HepG2 (cell line): ENCODE measurements around the gene UROS. TPM values are rescaled to one million over a fixed set of nuclear protein-coding genes. Genes with fewer than 3 reads are reported as not detected.

ENCODE experiments used
- ATAC-seq: fragments of 200-7000 bp; cut with Tn5 transposase; 3 replicates; pipeline ENCODE4 v1.9.1; 2020; ENCODE audit warnings: mild to moderate bottlenecking, moderate library complexity
- BruUV-seq: library from RNA; stranded (reverse); fragments of 400-500 nt; replicated peaks from 2 replicates; lab custom pipeline; 2021; lab: Mats Ljungman, UMichigan
- CTCF ChIA-PET: fragments of 300-600 bp; formaldehyde crosslinking; extraction: SDS; loops from one replicate; lab custom pipeline; 2021; ENCODE audit warnings: low total read pairs, inconsistent platforms, low intra/inter-chr PET ratio; lab: Yijun Ruan, JAX
- POLR2A ChIA-PET: fragments of 350-600 bp; sonication (Branson Sonifier 250); formaldehyde crosslinking; loops from one replicate; lab custom pipeline; 2020; ENCODE audit warnings: antibody characterized with exemption, inconsistent platforms; lab: Yijun Ruan, JAX
- DNase-seq: peaks from one replicate; pipeline ENCODE4 v3.0.0-alpha.2; 2015; ENCODE audit warnings: low spot score
- FAIRE-seq: peaks from 3 replicates; lab custom pipeline; 2011; peaks lifted over from hg19 to GRCh38; lab: Jason Lieb, UNC
- H2AFZ ChIP-seq: one replicate; pipeline ENCODE4 v1.6.1; 2011; ENCODE audit warnings: low read length, inconsistent platforms
- H3K27ac ChIP-seq: fragments of 300-600 bp; 3 replicates; pipeline ENCODE4 v1.8.0; 2011; ENCODE audit warnings: mixed run types, mild to moderate bottlenecking, mixed read lengths, low read length, inconsistent platforms; ENCODE audit not compliant: insufficient read depth; ENCODE audit errors: extremely low read length
- H3K27me3 ChIP-seq, 2 experiments: fragments of 200-600 bp in 1 of 2; 2 replicates in 1 of 2; 3 replicates in 1 of 2; pipeline versions ENCODE4 v1.6.0 to v1.8.0; 2011; ENCODE audit warnings: low read length in 2 of 2, mild to moderate bottlenecking in 2 of 2, moderate library complexity in 2 of 2, inconsistent platforms in 1 of 2; ENCODE audit not compliant: insufficient read depth in 2 of 2, control insufficient read depth in 1 of 2
- H3K36me3 ChIP-seq, 2 experiments: fragments of 200-600 bp in 1 of 2; replicated peaks in 1 of 2; 2 replicates in 1 of 2; 3 replicates in 1 of 2; pipeline versions ENCODE4 v1.5.1 to v1.8.0; 2011; ENCODE audit warnings: low read length in 2 of 2, inconsistent platforms in 1 of 2; ENCODE audit not compliant: insufficient read depth in 2 of 2, control insufficient read depth in 1 of 2
- H3K4me1 ChIP-seq: 2 replicates; pipeline ENCODE4 v1.5.1; 2012; ENCODE audit warnings: low read length, inconsistent platforms; ENCODE audit not compliant: insufficient read depth
- H3K4me2 ChIP-seq: 2 replicates; pipeline ENCODE4 v1.6.0; 2011; ENCODE audit warnings: low read depth, low read length, inconsistent platforms
- H3K4me3 ChIP-seq, 3 experiments: fragments of 200-600 bp in 1 of 3; sonication (generic), shearing (Covaris generic) in 1 of 3; replicated peaks in 1 of 3; 2 replicates each; pipeline ENCODE4 v1.5.1; 2011 to 2016; ENCODE audit warnings: low read length in 3 of 3, inconsistent platforms in 2 of 3, low read depth in 2 of 3, mild to moderate bottlenecking in 2 of 3, control low read depth in 1 of 3, mixed read lengths in 1 of 3; ENCODE audit not compliant: insufficient read depth in 1 of 3
- H3K79me2 ChIP-seq: one replicate; pipeline ENCODE4 v1.6.1; 2011; ENCODE audit warnings: low read length, inconsistent platforms; ENCODE audit not compliant: insufficient read depth
- H3K9ac ChIP-seq: 2 replicates; pipeline ENCODE4 v1.6.0; 2011; ENCODE audit warnings: mild to moderate bottlenecking, low read depth, low read length, inconsistent platforms; ENCODE audit not compliant: insufficient read depth
- H3K9me3 ChIP-seq: 2 replicates; pipeline ENCODE4 v1.5.1; 2012; ENCODE audit warnings: mild to moderate bottlenecking, low read length
- H4K20me1 ChIP-seq: 2 replicates; pipeline ENCODE4 v1.6.0; 2011; ENCODE audit warnings: inconsistent platforms, mild to moderate bottlenecking, low read length, moderate library complexity; ENCODE audit not compliant: insufficient read depth
- AFF4 ChIP-seq: sonication (generic); formaldehyde crosslinking; IDR thresholded peaks from 2 replicates; pipeline ENCODE4 v1.4.0; 2020; ENCODE audit warnings: missing genetic modification reagents
- CHCHD3 ChIP-seq: sonication (generic); formaldehyde crosslinking; IDR thresholded peaks from 2 replicates; pipeline ENCODE4 v1.8.0; 2022; ENCODE audit warnings: mild to moderate bottlenecking, missing genetic modification reagents, moderate library complexity
- HNF4A ChIP-seq: sonication (generic); formaldehyde crosslinking; IDR thresholded peaks from 2 replicates; pipeline ENCODE4 v1.4.0; 2020; ENCODE audit warnings: missing genetic modification reagents
- HNRNPLL ChIP-seq: fragments of 200-400 bp; formaldehyde crosslinking; IDR thresholded peaks from 2 replicates; pipeline ENCODE4 v1.6.1; 2017; ENCODE audit warnings: mild to moderate bottlenecking, low read depth, low read length; ENCODE audit not compliant: poor library complexity, severe bottlenecking
- MEIS2 ChIP-seq: sonication (generic); formaldehyde crosslinking; IDR thresholded peaks from 2 replicates; pipeline ENCODE4 v1.9.0; 2021; ENCODE audit warnings: mild to moderate bottlenecking, missing genetic modification reagents
- PAF1 ChIP-seq: IDR thresholded peaks from 2 replicates; pipeline ENCODE4 v1.6.1; 2016; ENCODE audit warnings: missing genetic modification reagents, missing compliant biosample characterization
- RARA ChIP-seq: IDR thresholded peaks from 2 replicates; pipeline ENCODE4 v1.6.1; 2016; ENCODE audit warnings: missing genetic modification reagents, missing compliant biosample characterization
- RCOR2 ChIP-seq: IDR thresholded peaks from 2 replicates; pipeline ENCODE4 v1.6.1; 2016; ENCODE audit warnings: missing biosample characterization, missing genetic modification reagents
- SMARCC2 ChIP-seq: fragments of 450-650 bp; IDR thresholded peaks from 2 replicates; pipeline ENCODE4 v1.6.1; 2017; ENCODE audit warnings: antibody characterized with exemption, mild to moderate bottlenecking
- SOX13 ChIP-seq, 3 experiments: fragments of 450-650 bp in 1 of 3; sonication (generic) in 1 of 3; formaldehyde crosslinking in 1 of 3; IDR thresholded peaks in 2 of 3; conservative IDR thresholded peaks in 1 of 3; 2 replicates each; pipeline versions ENCODE4 v1.5.0 to v1.6.1; 2016 to 2020; ENCODE audit warnings: antibody characterized with exemption in 1 of 3, mild to moderate bottlenecking in 1 of 3, missing compliant biosample characterization in 1 of 3, missing genetic modification reagents in 1 of 3, moderate library complexity in 1 of 3
- SP1 ChIP-seq, 2 experiments: fragments of 450-650 bp in 1 of 2; sonication (generic) in 1 of 2; formaldehyde crosslinking in 1 of 2; IDR thresholded peaks; 2 replicates each; pipeline versions ENCODE4 v1.4.0 to v1.6.1; 2016 to 2020; ENCODE audit warnings: missing genetic modification reagents in 1 of 2
- TBP ChIP-seq: sonication (generic); formaldehyde crosslinking; IDR thresholded peaks from 2 replicates; pipeline ENCODE4 v1.5.0; 2020; ENCODE audit warnings: missing genetic modification reagents
- ZKSCAN1 ChIP-seq: fragments of 150-350 bp; IDR thresholded peaks from 2 replicates; pipeline ENCODE4 v1.6.1; 2014; ENCODE audit warnings: low read length
- ZNF18 ChIP-seq: sonication (generic); formaldehyde crosslinking; IDR thresholded peaks from 2 replicates; pipeline ENCODE4 v1.8.0; 2022; ENCODE audit warnings: mild to moderate bottlenecking, missing genetic modification reagents; ENCODE audit not compliant: insufficient replicate concordance
- ZNF33B ChIP-seq: sonication (generic); formaldehyde crosslinking; IDR thresholded peaks from 2 replicates; pipeline ENCODE4 v1.5.1; 2020; ENCODE audit warnings: mild to moderate bottlenecking, missing genetic modification reagents
- WGBS: methylation state at CpG from one replicate; pipeline ENCODE4 v1.1.6; 2017; ENCODE audit warnings: low lambda C conversion rate; 5-methylcytosine and 5-hydroxymethylcytosine counted together
- in situ Hi-C: cut with HindIII; loops from 2 replicates; pipeline ENCODE4 v1.10.0; 2017; ENCODE audit warnings: low pct_unique_long_range_greater_than_20kb; ENCODE audit not compliant: extremely low pct_ligation_motif_present
- intact Hi-C: fragments of 100-400 bp; cut with micrococcal nuclease; formaldehyde crosslinking; loops from one replicate; pipeline ENCODE4 v1.10.0; 2022; ENCODE audit not compliant: unreplicated experiment
- polyA plus RNA-seq, 8 experiments: library from polyadenylated mRNA; depleted of rRNA in 3 of 8; stranded (reverse) in 7 of 8; unstranded in 1 of 8; fragments of >200 nt; fragmentation: Illumina TruSeq in 4 of 8; extraction: Trizol in 4 of 8; gene quantifications; 2 replicates each; pipeline versions ENCODE4 v1.2.1 to v1.2.3, GENCODE V29; 2011 to 2016; ENCODE audit warnings: low read depth in 4 of 8, missing spikeins in 1 of 8, mixed read lengths in 1 of 8; ENCODE audit not compliant: insufficient read depth in 1 of 8
- total RNA-seq, 5 experiments: library from RNA; depleted of rRNA; stranded (reverse); fragments of >200 nt; fragmentation: Illumina TruSeq; extraction: Trizol; gene quantifications; 2 replicates each; pipeline ENCODE4 v1.2.3, GENCODE V29; 2016; ENCODE audit warnings: low read depth in 1 of 5
- TF ChIP-seq, protein P1 (sequence below): sonication (generic); formaldehyde crosslinking; IDR thresholded peaks from 2 replicates; pipeline ENCODE4 v1.4.0; 2020; ENCODE audit warnings: missing genetic modification reagents
- TF ChIP-seq, protein P2 (sequence below): fragments of 450-650 bp; IDR thresholded peaks from 2 replicates; pipeline ENCODE4 v1.6.1; 2016

Gene UROS
- total and polyA plus RNA-seq, 2 of the 13 experiments (the other 11 are each of a cell fraction or from before 2014, with no cell fraction given), result 14.8 to 49.9 TPM

GRCh38 chr10:125756196-125756595, 66.9 kb downstream of the UROS start:
- Histone ChIP-seq H2AFZ (no peak overlapping the region), H3K4me1 (no peaks in the 10 kb centered on the region), H3K79me2 (peaks cover 2% of the 10 kb centered on the region), H3K27me3 (no peaks in the 10 kb centered on the region), H3K4me2 (no peak overlapping the region), H3K27ac (no peak overlapping the region), H3K9ac (no peak overlapping the region), H3K9me3 (no peaks in the 10 kb centered on the region), H3K4me3 (no peak overlapping the region), H4K20me1 (no peaks in the 10 kb centered on the region), H3K36me3 (peaks cover 12 to 74% of the 10 kb centered on the region in 2 experiments)
- ATAC-seq, result no peak
- POLR2A ChIA-PET, result no interaction called here
- WGBS, result 95% methylated on average over 5 of the region's 5 CpGs
- CTCF ChIA-PET, result no interaction called here
- intact Hi-C loops (no loop called here), in situ Hi-C loops (no loop called here)
- FAIRE-seq, result no peak
- no peak for DNase-seq
- BruUV-seq, result no TSS peak
- no peak for TF ChIP-seq HNF4A (CRISPR knock-in tag)
- no peak for TF ChIP-seq PAF1 (CRISPR knock-in tag)
- TF ChIP-seq AFF4 (CRISPR knock-in tag), result no peak
- TF ChIP-seq SOX13 (IDR thresholded peaks at IDR 0.05), result no peak
- TF ChIP-seq SOX13 (CRISPR knock-in tag; conservative IDR thresholded peaks at IDR 0.05 in 1 of 2, IDR thresholded peaks at IDR 0.05 in 1 of 2), result no peak
- TF ChIP-seq TBP, result no peak
- no peak for TF ChIP-seq CHCHD3 (CRISPR knock-in tag)
- no peak for TF ChIP-seq ZNF18 (CRISPR knock-in tag)
- TF ChIP-seq, protein P1, sequence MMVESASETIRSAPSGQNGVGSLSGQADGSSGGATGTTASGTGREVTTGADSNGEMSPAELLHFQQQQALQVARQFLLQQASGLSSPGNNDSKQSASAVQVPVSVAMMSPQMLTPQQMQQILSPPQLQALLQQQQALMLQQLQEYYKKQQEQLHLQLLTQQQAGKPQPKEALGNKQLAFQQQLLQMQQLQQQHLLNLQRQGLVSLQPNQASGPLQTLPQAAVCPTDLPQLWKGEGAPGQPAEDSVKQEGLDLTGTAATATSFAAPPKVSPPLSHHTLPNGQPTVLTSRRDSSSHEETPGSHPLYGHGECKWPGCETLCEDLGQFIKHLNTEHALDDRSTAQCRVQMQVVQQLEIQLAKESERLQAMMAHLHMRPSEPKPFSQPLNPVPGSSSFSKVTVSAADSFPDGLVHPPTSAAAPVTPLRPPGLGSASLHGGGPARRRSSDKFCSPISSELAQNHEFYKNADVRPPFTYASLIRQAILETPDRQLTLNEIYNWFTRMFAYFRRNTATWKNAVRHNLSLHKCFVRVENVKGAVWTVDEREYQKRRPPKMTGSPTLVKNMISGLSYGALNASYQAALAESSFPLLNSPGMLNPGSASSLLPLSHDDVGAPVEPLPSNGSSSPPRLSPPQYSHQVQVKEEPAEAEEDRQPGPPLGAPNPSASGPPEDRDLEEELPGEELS (CRISPR knock-in tag), result no peak
- TF ChIP-seq RCOR2 (CRISPR knock-in tag), result no peak
- TF ChIP-seq SMARCC2, result no peak
- TF ChIP-seq, protein P2, sequence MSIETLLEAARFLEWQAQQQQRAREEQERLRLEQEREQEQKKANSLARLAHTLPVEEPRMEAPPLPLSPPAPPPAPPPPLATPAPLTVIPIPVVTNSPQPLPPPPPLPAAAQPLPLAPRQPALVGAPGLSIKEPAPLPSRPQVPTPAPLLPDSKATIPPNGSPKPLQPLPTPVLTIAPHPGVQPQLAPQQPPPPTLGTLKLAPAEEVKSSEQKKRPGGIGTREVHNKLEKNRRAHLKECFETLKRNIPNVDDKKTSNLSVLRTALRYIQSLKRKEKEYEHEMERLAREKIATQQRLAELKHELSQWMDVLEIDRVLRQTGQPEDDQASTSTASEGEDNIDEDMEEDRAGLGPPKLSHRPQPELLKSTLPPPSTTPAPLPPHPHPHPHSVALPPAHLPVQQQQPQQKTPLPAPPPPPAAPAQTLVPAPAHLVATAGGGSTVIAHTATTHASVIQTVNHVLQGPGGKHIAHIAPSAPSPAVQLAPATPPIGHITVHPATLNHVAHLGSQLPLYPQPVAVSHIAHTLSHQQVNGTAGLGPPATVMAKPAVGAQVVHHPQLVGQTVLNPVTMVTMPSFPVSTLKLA, result no peak
- no peak for TF ChIP-seq ZNF33B (CRISPR knock-in tag)
- TF ChIP-seq ZKSCAN1, result no peak
- no peak for TF ChIP-seq HNRNPLL
- TF ChIP-seq MEIS2 (CRISPR knock-in tag), result no peak
- no peak for TF ChIP-seq SP1 (IDR thresholded peaks at IDR 0.05)
- TF ChIP-seq SP1 (CRISPR knock-in tag; IDR thresholded peaks at IDR 0.05), result no peak
- TF ChIP-seq RARA, result no peak
